ENCODE measurements around the gene ACTR10.
A peak's percentile ranks its signal among the peaks of the same experiment; 100 is the strongest.

The ACTR10 gene

GRCh38 chr14:58166005-58166983 lies 33.7 kb upstream of the ACTR10 start:
- peak; percentile 91 for TF ChIP-seq CTCF (IDR thresholded peaks at IDR 0.05; ENCODE audit: low read depth, low read length)
- no peak overlapping the region for H3K4me3 ChIP-seq (replicated peaks in 1 of 2; ENCODE audit: low read depth in 2 of 2, low read length in 2 of 2)
- peak; percentile 85 to 86 for DNase-seq (ENCODE audit: low read depth in 2 of 2)

GRCh38 chr14:58167057-58167456 lies 32.9 kb upstream of the ACTR10 start:
- no peak for DNase-seq (ENCODE audit: low read depth in 2 of 2)
- no peak overlapping the region for H3K4me3 ChIP-seq (replicated peaks in 1 of 2; ENCODE audit: low read depth in 2 of 2, low read length in 2 of 2)
- no peak for TF ChIP-seq CTCF (IDR thresholded peaks at IDR 0.05; ENCODE audit: low read depth, low read length)

- DNase-seq (ENCODE audit: low read depth in 2 of 2): no peak
- TF ChIP-seq CTCF (IDR thresholded peaks at IDR 0.05; ENCODE audit: low read depth, low read length): no peak
- no peak overlapping the region for H3K4me3 ChIP-seq (replicated peaks in 1 of 2; ENCODE audit: low read depth in 2 of 2, low read length in 2 of 2)
Measured at GRCh38 chr14:58167891-58168290, 32.1 kb upstream of the ACTR10 start.

- DNase-seq (ENCODE audit: low read depth in 2 of 2): peak; percentile 79 to 86
- TF ChIP-seq CTCF (IDR thresholded peaks at IDR 0.05; ENCODE audit: low read depth, low read length): no peak
- no peak overlapping the region for H3K4me3 ChIP-seq (replicated peaks in 1 of 2; ENCODE audit: low read depth in 2 of 2, low read length in 2 of 2)
Measured at GRCh38 chr14:58171090-58171489, 28.9 kb upstream of the ACTR10 start.

- no peak for DNase-seq (ENCODE audit: low read depth in 2 of 2)
- no peak overlapping the region for H3K4me3 ChIP-seq (replicated peaks in 1 of 2; ENCODE audit: low read depth in 2 of 2, low read length in 2 of 2)
- no peak for TF ChIP-seq CTCF (IDR thresholded peaks at IDR 0.05; ENCODE audit: low read depth, low read length)
Measured at GRCh38 chr14:58177125-58177524, 22.8 kb upstream of the ACTR10 start.

GRCh38 chr14:58189176-58189575 lies 10.8 kb upstream of the ACTR10 start:
- TF ChIP-seq CTCF (IDR thresholded peaks at IDR 0.05; ENCODE audit: low read depth, low read length): no peak
- DNase-seq (ENCODE audit: low read depth in 2 of 2): no peak

More at GRCh38 chr14:58189176-58189575, 10.8 kb upstream of the ACTR10 start:
- H3K4me3 ChIP-seq (replicated peaks in 1 of 2; ENCODE audit: low read depth in 2 of 2, low read length in 2 of 2): no peak overlapping the region

Data from cardiac fibroblast (primary cell).